GM12892 (cell line): Measurements from ENCODE around the gene FRRS1L.

ENCODE experiments used
- DNase-seq: peaks from one replicate; pipeline ENCODE4 v3.0.0; 2011; ENCODE audit not compliant: insufficient read length
- FAIRE-seq: peaks from 2 replicates; lab custom pipeline; 2011; peaks lifted over from hg19 to GRCh38; lab: Jason Lieb, UNC
- POLR2A ChIP-seq: IDR thresholded peaks from 2 replicates; pipeline ENCODE4 v1.6.1; 2011; ENCODE audit warnings: low read depth, low read length, control low read depth
- POLR2AphosphoS5 ChIP-seq: IDR thresholded peaks from 2 replicates; pipeline ENCODE4 v1.6.1; 2011; ENCODE audit warnings: low read depth, low read length, control low read depth
- TAF1 ChIP-seq: IDR thresholded peaks from 2 replicates; pipeline ENCODE4 v1.6.1; 2011; ENCODE audit warnings: low read depth, mild to moderate bottlenecking, control low read depth, low read length, borderline replicate concordance

FRRS1L gene

DNA sequence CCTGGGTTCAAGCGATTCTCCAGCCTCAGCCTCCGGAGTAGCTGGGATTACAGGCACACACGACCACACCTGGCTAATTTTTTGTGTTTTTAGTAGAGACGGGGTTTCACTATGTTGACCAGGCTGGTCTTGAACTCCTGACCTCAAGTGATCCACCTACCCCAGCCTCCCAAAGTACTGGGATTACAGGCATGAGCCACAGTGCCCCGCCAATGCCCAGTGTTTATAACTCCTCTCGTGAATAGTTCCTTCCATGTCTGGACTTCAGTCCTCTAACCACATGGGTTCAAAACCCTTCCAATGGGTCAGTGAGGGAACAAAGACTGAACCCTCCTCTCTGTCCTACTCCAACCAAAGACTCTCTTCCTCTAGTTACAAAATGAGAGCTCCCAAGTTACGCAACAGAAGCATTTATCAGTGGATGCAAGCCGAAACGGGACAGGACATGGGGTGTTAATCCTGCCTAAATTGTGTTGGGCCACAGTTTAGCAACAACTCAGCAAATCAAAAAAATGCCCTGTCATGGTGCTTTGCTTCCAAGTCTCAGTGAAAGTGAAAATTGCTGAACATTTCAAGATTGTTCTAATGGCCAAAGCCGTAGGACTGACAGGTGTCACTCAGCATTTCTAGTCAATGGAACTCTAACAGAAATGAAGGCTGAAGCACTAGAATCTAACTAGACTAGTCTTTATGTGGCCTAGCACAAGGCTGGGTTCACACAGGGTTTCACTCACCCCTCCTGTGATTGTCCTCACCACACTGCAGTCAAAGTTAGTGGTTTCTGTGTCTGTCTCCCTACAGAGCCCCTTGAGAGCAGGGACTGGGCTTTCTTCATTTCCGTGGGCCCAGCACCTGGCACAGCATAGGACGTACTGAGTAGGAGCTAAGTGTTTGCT lies 44.1 kb downstream of the FRRS1L start:
- FAIRE-seq, result no peak
- no peak for TF ChIP-seq POLR2AphosphoS5
- TF ChIP-seq TAF1, result no peak
- no peak for TF ChIP-seq POLR2A
- DNase-seq, result no peak

DNA sequence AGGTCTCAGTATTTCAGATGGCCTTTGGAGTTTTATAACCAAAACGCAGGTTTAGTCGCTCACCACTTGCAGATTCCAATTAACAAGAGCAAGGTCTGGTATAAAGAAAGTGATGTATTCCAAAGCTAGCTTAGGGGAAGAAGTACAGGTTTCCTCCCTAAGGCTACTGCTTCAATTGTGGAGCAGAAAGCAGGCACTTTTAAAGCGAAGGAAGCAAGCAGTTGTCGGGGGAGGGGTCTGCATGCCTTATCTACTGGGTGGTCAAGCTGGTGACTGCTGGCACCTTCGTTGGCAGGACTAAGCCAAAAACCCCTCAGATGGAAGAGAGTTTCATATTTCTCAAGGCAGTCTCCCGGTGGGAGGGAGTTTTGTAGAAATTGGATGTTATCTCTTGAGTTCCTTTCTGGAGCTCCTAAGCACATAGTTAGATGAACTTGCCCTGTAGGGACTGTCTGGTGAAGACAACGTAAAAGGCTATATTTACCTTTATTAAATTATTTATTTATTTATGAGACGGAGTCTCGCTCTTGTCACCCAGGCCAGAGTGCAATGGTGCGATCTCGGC lies 45.7 kb downstream of the FRRS1L start:
- TF ChIP-seq POLR2A (no peak), POLR2AphosphoS5 (no peak), TAF1 (no peak)
- FAIRE-seq (no peak), DNase-seq (no peak)

DNA sequence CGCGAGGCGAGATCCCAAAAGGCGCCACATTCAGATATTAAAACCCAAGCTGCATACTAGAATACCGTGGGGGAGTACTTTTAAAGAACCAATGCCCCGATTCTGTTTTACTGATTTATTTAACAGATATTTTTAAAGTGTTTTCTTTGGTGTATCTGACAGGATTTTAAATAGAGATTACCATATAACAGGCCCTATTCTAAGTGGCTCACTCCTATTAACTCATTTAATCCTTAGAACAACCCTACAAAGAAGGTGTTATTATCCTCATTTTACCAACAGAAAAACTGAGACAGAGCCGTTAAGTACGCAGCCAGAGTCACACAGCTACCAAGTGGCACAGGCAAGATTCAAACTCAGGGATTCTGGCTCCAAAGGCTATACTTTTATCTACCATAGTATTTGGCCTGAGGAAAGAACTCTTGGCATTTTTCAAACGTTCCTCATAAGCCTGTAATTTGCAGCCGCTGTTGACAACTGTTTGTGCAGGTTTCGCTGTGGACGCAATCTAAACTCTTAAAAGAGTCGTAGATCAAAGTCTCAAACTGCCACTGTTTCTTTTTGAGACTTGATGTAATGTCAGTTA lies 46.8 kb downstream of the FRRS1L start:
- FAIRE-seq (no peak), DNase-seq (no peak)
- TF ChIP-seq POLR2A, result no peak
- no peak for TF ChIP-seq TAF1
- no peak for TF ChIP-seq POLR2AphosphoS5

DNA sequence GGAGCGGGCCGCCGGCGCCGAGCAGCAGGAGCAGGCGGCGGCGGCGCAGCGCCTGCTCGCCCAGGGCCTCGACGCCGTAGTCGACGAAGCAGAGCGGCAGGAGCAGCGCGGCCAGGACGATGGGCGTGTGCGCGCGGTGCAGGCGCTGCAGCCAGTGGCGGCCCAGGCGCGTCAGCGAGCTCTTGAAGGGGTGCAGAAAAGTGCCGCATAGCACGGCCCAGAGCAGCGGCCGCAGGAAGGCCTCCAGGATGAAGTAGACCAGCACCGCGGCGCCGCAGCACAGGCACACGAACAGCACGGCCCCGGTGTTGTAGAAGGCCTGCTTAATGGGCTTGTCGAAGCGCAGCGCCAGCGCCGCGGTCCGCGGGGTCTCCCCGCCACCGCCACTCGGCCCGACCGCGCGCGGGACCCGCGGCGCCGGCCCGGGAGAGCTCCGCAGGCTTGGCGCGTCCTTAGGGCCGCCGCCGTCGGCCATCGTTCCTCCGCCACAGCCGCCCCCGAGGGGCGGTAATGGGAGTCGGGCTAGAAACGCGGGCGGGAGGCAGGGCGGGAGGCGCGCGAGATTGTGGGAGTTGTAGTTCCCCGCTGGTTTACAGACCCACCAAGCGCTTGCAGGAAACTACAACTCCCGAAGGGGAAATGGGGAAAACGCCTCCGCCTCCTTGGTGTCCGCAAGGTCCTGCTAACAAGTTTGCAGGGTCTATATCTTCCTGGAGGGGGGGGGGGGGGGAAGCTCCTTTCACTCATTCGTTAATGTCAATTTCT lies 47.4 kb downstream of the FRRS1L start, which contains the start of gene TMEM245:
Gene TMEM245, minus strand, starts transcription at position 509 of the 765 bp plus-strand sequence. Its CDS starts 34 bp downstream, at position 475.
- peak; percentile 86 for FAIRE-seq
- TF ChIP-seq TAF1, result peak; percentile 75
- peak; percentile 84 for TF ChIP-seq POLR2A
- peak; percentile 63; the same call in 1 of the 2 replicates for TF ChIP-seq POLR2AphosphoS5
- peak; percentile 80 for DNase-seq

DNA sequence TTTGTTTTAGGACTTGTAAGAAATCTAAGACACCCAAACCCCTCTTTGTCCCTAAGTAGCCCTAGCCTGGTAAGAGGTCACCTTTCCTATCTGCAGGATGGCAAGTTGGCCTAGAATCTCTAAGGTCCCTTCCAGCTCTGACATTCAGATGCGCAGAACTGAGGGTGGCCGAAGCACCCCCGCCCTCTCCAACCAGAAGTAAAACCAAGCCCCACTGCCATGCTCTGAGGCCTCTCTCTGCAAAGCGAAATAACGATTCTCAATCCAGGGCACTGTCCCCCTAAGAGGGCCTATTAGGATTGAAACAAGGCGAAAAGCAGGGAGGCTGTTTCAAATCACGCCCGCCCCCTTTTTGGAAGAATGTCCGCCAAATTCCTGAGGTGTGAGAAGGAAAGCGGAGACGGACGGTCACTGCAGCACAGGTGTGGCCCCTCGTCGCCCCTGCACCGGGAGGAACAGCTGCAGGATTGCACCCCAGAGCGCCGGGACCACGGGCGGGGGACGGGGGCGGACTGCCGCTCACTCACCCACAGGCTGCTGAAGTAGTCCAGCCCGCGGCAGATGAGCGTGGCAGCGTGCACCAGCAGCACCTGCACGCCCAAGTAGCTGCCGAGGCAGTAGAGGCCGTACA lies 48.1 kb downstream of the FRRS1L start:
- no peak for DNase-seq
- no peak for FAIRE-seq
- no peak for TF ChIP-seq POLR2A
- TF ChIP-seq POLR2AphosphoS5, result no peak

DNA sequence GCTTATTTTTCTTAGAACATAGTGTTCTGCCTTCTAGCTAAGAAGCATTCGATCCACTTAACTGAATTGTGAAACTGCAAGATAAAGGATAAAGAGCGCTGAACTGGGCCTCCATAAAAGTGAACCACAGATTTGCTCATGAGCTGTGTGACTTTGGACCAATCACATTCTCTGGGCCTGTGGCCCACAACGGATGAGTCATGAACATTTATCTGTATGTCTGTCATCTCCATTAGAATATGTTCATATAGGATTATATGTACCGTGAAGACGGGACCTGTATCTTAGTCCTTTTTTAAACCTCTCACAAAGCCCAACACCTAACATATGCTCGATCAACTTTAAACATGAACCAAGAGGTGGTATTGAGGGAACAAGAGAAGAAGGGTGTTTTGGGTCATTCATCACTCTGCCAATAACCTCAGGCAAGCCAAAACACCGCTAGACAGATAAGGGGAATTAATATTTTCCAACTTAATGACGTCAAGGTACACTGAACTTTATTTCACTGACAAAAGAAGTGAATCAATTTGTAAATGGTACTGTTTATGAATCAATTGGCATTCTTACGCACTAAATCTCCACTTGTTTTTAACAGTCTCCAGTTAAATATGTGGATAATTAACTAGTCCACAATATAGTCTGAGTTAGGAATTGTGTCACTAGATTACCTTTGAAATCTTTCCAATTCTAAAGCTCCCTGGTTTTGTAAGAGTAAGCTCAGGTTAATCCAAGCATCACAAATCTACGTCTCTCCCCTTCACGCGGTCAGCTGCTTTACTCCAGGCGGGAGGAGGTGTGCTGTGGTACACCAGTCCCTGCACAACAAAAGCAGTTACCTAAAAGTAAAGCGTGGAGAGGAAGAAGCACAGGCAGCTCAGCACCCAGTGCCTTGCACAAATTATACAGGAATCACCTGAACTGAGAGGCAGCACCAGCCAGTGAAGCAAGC lies 48.9 kb downstream of the FRRS1L start:
- TF ChIP-seq POLR2AphosphoS5 (no peak), TAF1 (no peak), POLR2A (no peak)
- FAIRE-seq, result no peak
- DNase-seq, result no peak

DNA sequence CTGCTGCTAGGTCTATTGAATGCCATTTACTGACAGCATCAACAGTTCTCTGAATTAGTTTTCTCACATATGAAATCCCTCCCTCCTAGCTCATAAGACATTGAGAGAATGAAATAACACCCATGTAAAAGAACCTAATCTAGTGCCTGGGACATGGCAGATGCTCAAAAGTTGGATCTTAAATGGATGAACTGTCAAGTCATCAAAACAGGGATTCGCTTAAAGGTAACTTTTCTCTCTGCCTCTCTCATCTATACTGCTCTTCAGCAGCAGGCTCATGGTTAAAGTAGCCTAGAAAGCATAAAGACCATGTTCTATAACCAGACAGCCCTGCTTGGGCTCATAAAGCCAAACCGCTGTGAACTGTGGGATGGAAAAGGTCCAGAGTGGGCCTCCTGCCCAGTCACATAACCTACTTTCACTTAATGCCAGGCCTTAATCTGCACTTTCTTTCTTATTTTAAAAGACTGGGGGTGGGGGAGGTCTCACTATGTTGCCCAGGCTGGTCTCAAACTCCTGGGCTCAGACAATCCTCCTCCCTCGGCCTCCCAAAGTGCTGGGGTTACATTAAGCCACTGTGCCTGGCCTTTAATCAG lies 51.0 kb downstream of the FRRS1L start:
- TF ChIP-seq POLR2A (no peak), TAF1 (no peak), POLR2AphosphoS5 (no peak)
- no peak for FAIRE-seq

DNA sequence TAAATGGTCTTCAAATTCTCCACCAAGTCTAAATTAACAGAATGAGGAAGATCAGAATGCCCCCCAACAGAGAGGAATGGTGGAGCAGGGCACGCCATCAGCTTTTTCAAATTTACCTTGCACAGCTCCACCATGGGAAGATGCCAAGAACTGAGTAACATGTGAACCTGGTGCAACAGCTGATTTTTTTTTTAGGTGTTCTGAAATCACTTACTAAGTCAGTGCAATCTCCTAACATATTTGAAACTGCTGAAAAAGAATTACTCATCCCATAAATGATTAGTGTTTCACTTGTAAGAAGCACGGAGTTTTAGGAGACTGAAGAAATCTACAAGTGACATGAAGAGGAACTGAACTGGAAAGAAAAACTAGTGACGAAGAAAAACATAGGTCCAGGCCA lies 52.4 kb downstream of the FRRS1L start:
- FAIRE-seq (no peak), DNase-seq (no peak)
- TF ChIP-seq POLR2A (no peak), POLR2AphosphoS5 (no peak), TAF1 (no peak)

More for the DNA sequence above, 51.0 kb downstream of the FRRS1L start:
- no peak for DNase-seq

DNA sequence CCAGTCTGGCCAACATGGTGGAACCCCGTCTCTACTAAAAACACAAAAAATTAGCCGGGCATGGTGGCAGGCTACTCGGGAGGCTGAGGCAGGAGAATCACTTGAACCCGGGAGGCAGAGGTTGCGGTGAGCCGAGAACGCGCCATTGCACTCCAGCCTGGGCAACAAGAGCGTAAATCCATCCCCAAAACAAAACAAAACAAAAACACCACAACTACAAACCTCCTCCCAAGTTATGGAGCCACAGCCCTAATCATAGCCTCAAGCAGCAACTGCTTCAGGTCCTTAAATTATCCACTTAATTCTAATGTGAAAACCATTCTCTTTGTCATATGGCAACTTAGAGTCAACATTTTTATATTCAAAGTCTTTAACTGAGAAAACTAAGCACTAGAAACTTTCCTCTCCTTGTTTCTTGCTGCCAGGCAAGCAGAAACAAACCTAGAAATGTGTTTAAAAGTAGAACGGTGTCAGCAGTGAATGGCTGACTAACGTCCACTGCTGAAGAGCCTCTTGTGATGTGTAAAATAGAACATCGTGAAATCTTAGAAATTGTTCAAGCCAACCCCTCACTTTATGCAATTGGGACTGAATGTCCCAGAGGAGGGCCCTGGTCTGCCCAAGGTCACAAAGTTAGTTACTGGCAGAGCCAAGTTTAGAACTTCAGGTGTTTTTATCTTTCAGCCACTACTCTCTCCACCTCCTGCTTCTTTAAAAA lies 53.0 kb downstream of the FRRS1L start:
- no peak for TF ChIP-seq TAF1
- TF ChIP-seq POLR2A, result no peak
- no peak for TF ChIP-seq POLR2AphosphoS5
- DNase-seq, result no peak
- FAIRE-seq, result no peak
